Measurements from ENCODE around the gene NXPH3.

Gene NXPH3

GRCh38 chr17:49618028-49618611 is 42.4 kb downstream of the NXPH3 start:
- no peak for DNase-seq

GRCh38 chr17:49621420-49621819 is 45.7 kb downstream of the NXPH3 start:
- DNase-seq = no peak

- no peak for DNase-seq
Measured at GRCh38 chr17:49621946-49622529, 46.4 kb downstream of the NXPH3 start.

- peak in 2 of 56 donors; percentile 1 to 3 for DNase-seq
Measured at GRCh38 chr17:49624896-49625295, 49.2 kb downstream of the NXPH3 start.

GRCh38 chr17:49629447-49629846 is 53.8 kb downstream of the NXPH3 start:
- no peak for DNase-seq

- no peak for DNase-seq
Measured at GRCh38 chr17:49630113-49630900, 54.6 kb downstream of the NXPH3 start.

- no peak for DNase-seq
Measured at GRCh38 chr17:49631496-49631895, 55.8 kb downstream of the NXPH3 start.

Data from nucleus accumbens (tissue), 56 donors.